ENCODE measurements around the gene GRPEL1.

DNA sequence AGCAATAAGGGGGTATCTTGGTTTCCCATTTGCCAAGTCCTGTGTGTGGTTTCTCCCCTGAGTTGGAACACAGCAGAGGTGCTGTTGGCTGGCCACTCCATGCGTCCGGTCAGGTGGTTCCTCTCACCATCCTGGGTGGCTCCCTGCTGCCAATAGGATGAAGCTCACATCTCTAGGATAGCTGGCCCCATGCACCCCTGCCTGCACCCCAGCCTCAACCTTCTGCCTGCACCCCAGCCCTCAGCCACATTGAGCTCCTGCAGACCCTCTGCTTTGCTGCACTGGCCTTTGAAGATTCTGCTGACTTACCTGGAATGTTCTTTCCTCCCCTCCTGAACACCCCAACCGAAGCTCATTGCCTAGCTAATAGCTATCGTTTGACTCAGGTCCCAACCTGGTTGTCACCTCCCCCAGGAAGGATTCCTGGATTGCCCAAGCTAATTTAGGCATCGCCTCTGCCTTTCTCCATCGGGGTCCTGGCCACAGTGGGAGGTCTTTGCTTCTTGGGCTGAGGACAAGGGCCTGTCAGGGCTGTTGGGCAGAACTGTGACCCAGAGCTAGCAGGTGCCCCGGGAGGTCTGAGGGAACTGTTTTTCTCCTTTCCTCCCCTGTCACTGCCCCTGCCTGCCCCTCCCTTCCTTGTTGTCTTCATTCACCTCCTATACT lies 36.6 kb upstream of the GRPEL1 start:
- TF ChIP-seq, protein P1, sequence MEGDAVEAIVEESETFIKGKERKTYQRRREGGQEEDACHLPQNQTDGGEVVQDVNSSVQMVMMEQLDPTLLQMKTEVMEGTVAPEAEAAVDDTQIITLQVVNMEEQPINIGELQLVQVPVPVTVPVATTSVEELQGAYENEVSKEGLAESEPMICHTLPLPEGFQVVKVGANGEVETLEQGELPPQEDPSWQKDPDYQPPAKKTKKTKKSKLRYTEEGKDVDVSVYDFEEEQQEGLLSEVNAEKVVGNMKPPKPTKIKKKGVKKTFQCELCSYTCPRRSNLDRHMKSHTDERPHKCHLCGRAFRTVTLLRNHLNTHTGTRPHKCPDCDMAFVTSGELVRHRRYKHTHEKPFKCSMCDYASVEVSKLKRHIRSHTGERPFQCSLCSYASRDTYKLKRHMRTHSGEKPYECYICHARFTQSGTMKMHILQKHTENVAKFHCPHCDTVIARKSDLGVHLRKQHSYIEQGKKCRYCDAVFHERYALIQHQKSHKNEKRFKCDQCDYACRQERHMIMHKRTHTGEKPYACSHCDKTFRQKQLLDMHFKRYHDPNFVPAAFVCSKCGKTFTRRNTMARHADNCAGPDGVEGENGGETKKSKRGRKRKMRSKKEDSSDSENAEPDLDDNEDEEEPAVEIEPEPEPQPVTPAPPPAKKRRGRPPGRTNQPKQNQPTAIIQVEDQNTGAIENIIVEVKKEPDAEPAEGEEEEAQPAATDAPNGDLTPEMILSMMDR (IDR thresholded peaks at IDR 0.05; ENCODE audit: low read depth, low read length, poor library complexity, severe bottlenecking), result no peak
- no peak for TF ChIP-seq EZH2phosphoT487 (IDR thresholded peaks at IDR 0.05; ENCODE audit: borderline replicate concordance, low read length)
